HG02623 (cell line): ENCODE results near the gene UNC45B.
"Not testable (repeated sequence)": the region's sequence is repeated elsewhere in the genome, so short reads cannot be mapped to it uniquely, and the experiment has no call there.

Experiments used
- ATAC-seq: cut with Tn5 transposase; IDR thresholded peaks from one replicate; pipeline ENCODE4 v1.9.1; 2021; ENCODE audit warnings: moderate library complexity; ENCODE audit not compliant: unreplicated experiment

UNC45B gene

DNA sequence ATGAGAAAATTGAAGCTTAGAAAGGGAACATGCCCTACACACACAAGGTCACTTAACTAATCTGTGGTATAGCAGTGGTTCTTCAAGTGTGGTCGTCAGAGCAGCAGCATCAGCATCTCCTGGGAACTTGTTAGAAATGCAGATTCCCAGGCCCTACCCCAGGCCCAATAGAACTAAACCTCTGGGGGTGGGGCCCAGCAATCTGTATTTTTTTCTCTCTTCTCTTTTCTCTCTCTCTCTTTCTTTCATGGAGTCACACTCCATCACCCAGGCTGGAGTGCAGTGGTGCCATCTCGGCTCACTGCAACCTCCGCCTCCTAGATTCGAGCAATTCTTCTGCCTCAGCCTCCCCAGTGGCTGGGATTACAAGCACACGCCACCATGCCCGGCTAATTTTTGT, 9.4 kb upstream of the UNC45B start:
- ATAC-seq: no peak

DNA sequence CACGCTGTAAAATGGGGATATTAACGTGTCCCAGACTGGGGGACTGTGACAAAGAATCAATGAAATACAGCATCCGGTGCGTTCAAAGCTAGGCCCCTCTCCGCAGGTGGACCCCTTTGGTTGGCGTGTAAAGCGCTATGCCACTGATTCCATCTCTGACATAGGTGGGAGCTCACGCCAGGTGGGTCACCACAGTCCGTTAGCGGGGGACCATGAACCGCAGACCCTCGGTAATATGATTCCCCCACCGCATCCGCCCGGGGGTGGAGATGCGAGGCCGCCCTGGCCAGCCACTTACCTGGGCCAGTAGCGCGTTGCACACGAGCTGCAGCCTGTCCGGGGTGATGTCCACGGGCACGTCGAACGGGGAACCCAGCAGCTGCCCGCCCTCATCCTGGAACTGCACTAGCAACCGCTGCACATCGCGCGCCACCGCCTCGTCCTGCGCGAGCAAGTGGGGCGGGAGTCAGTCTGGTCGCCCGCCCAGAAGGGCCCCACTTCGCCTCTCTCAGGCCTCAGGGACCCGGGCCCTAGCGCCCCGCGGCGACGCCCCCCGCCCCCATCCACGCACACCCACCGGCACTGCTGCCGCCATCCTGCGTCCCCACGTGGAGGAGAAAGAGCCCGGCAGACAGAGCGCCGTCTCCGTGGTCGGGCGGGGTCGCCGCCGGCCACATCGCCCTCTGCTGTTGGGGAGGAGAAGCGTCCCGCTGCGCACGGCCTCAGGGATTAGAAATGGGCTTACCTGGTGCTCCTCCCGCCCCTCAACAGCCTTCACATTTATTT, 5.7 kb upstream of the UNC45B start, which contains the start of gene NLE1:
Gene NLE1, minus strand, starts transcription at position 623 of the 786 bp plus-strand sequence. Its CDS starts 28 bp downstream, at position 595.
- peak; percentile 82 for ATAC-seq

DNA sequence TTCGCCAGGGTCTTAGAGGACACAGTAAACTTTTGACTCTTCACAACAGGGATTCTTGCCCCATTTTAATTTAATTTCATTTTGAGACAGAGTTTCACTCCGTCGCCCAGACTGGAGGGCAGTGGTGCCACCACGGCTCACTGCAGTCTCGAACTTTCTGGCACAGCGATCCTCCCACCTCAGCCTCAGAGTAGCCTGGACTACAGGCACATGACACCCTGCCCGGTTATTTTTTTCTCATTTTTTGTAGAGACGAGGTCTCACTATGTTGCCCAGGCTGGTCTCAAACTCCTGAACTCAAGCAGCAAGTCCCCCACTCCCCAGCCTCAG, 5.2 kb upstream of the UNC45B start:
- ATAC-seq: no peak

DNA sequence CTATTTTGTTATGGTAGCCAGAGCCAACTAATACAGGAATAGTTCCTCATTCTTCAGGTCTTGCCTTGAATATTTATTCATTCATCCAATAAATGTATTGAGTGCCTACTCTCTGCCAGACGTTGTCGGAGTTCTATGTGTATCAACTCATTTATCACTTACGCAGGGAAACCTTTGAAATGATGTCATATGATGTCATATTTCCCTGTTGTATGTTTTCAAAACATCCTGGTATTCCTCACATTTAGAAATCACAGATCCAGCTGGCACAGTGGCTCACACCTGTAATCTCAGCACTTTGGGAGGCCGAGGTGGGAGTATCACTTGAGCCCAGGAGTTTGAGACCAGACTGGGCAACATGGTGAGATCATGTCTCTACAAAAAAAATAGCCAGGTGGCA, 2.8 kb upstream of the UNC45B start:
- ATAC-seq: no peak

DNA sequence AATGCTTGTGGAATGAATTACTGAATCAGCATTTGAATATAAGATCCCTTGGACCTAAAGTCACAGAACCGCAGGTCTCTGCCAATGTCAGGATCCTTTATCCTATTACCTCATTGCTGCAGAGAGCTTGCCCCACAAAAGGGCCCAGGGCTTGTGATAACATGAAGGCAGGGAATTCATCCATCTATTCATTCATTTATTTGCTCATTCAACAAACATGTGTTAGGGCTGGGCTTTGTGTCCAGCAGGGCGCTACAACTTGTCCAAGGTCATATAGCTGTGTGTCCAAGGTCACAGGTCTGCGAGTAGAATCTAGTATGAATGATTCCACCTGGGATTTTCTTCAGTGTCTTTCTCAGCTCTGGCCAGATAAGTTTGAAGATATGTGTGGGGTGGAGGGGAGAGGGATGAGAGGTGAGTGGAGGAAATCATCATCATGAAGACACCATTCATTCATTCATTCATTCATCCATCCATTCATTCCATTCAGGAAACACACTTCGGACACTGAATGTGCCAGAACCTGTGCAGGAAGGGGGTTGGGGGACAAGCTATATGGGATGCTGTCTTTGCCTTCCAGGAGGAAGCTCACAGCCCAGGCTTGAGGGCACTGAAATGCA, 1.3 kb upstream of the UNC45B start:
- no peak for ATAC-seq

DNA sequence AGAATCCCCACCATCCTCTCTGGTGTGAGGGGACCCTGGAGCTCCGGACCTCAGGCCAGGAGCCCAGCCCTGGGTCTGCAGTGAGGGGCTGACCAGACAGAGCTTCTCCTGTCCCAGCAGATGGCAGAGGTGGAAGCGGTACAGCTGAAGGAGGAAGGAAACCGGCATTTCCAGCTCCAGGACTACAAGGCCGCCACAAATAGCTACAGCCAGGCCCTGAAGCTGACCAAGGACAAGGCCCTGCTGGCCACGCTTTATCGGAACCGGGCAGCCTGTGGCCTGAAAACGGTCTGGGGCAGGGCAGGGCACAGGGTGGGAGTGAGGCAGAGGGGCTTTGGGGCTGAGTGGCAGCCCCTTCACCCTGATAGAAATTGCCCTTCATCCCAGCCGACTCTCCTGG, 527 bp downstream of the UNC45B start:
- no peak for ATAC-seq

DNA sequence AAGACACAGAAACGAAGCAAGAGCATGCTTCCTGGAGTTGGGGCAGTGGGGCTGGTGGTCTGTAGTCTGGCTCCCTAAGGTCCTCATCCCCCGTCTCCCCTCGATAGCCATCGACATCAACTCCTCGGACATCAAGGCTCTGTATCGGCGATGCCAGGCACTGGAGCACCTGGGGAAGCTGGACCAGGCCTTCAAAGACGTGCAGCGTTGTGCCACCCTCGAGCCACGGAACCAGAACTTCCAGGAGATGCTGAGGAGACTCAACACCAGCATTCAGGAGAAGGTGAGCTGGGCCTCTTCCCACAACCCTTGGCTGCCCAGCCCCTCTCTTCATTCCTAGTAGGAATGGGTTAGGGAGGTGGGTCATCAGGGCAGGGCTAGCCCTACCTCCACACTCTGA, 2.3 kb downstream of the UNC45B start:
- no peak for ATAC-seq

DNA sequence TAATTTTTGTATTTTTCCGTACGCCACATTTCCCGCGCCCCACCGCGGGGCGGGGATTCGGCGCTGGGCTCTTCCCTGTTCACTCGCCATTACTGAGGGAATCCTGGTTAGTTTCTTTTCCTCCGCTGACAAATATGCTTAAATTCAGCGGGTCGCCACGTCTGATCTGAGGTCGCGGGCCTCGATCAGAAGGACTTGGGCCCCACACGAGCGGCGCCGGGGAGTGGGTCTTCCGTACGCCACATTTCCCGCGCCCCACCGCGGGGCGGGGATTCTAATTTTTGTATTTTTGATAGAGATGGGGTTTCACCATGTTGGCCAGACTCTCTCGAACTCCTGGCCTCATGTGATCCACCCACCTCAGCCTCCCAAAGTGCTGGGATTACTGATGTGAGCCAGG, 3.5 kb downstream of the UNC45B start:
- ATAC-seq: not testable (repeated sequence)

DNA sequence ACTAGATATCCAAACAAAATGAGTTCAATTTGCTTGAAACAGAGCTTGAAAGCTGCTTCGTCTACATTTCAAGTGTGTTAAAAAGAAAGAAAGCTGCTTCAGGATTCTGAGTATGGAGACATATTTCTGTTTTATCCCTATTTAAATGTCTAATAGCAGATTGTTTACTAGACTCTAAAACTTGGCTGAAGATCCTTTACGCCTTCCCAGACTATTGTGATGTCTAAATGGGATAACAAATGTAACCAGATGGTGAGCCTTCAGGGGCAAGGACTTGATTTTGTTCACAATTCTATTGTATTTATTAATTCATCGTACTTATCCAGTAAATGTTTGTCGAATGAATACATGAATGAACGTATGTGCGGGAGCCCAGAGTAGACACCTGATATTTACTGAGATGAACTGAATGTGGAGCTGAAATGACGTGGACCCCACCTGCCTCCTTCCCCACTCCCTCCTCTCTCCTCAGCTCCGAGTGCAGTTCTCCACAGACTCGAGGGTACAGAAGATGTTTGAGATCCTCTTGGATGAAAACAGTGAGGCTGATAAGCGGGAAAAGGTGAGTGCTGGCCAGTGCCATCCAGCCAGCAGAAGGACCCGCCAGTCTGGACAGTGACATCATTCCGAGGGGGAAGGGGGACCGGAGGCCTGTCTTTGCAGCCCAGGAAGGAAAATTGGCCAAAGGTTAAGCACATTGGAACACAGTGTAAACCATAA, 5.0 kb downstream of the UNC45B start:
- no peak for ATAC-seq

DNA sequence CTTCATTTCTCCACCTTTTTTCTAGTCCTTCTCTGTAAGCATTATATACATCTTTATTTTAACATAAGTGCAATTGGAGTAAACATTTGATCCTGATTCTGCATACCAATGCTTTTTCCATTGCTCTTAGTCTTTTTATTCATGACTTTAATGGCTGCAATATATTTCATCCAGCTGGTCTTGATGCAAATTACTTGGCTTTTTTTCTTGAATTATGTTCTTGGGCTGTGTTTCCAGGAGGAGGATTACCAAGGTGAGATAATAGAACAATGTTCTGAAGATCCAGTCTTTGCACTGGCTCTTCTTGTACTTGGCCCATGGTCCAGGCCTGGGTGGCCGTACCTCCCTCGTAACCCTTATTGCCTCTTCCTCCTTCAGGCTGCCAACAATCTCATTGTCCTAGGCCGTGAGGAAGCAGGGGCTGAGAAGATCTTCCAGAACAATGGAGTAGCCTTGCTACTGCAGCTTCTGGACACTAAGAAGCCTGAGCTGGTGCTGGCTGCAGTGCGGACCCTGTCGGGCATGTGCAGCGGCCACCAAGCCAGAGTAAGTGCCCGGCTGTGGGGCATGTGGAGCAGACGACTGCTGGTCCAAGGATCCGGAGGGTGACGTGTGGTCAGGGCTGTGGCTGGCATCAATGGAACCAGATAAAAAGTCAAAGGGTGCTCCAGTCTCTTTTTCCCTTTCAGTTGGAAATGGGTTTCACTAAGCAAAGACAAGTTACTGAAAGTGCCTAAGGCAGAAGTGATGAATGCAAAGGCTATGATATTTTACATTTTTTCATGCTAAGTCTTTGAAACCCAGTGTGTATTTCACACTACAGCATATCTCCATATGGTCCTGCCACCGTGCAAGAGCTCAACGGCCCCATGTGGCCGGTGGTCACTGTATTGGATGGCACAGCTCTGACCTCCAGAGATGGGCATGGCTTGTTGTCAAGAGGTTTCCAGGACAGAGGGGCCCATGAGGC, 6.9 kb downstream of the UNC45B start:
- no peak for ATAC-seq

DNA sequence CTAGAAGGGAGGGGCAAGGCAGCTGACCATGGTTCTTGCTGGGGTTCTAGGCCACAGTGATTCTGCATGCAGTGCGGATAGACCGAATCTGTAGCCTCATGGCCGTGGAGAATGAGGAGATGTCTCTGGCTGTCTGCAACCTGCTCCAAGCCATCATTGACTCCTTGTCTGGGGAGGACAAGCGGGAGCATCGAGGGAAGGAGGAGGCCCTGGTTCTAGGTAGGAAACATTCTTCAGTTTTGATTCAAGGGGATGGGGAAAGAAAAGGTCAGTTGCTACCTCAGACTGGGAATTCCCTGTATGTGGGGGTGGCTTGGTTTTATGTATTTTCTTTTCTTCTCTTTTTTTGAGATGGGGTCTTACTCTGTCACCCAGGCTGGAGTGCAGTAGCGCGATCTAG, 7.6 kb downstream of the UNC45B start:
- ATAC-seq: no peak

DNA sequence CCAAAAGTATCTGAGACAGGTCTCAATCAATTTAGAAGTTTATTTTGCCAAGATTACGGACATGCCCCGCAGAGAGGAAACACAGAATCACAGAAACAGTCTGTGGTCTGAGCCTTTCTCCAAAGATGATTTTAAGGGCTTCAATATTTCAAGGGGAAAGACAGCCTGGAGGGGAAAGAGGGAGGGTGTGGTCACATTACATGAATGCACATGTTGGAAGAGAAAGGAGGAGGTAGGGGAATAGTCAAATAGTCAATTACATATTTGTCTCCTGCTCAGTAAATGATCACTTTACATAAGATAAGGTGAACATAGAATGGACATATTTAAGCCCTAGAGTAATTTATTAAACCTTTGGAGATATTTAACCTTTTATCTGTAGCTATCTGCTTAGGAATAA, 12.3 kb downstream of the UNC45B start:
- no peak for ATAC-seq

DNA sequence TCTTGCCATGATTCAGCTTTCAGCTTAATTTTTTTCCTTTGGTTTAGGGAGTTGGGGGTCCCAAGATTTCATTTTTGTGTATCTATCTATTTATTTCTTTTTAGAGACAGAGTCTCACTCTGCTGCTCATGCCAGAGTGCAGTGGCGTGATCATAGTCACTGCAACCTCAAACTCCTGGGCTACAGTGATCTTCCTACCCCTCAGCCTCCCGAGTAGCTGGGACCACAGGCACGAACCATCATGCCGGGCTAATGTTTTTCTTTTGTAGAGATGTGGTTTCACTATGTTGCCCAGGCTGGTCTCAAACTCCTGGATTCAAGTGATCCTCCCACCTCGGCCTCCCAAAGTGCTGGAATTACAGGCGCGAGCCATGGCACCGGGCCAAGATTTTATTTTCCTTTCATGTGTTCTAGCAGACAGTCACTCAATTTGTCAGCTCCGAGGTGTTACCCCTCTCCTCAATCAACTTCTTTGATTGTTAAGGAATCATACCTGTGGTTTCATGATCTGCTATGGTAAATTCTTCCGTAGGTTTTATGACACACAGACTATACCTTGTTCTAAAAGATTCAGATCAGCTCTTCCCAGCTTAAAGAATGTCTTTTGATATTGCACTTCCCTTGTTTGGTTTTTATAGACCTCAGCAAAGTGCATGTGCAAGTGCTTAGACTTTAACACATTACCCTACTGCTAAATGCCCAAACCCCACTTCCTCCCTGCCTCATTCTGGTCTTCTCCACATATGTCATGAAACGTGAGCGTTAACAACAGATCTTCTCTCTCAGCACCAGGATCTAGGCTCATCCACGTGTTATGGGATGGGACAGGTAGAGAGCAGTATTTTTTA, 13.0 kb downstream of the UNC45B start:
- no peak for ATAC-seq

DNA sequence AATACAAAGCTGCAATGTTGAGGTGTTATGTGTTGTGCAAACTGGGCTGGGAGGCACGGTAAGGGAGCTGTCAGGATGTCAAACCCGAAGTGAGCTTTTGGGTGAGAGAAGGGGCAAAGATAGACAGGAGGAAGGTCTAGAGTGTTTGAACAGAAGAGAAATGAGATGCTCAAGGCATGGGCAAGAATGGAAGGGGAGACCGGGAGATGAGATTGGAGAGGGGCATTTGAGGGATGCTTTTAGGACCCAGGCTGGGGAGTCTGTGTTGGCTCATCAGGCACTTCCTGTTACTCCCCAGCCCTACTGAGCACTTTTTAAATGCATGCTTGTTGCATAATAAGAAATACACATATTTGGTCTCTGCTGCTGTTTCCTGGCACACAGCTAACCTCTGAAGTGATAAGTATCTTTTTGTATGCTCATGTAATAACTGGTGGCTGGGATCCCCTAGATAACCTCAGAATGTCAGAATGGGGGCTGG, 13.7 kb downstream of the UNC45B start:
- no peak for ATAC-seq

DNA sequence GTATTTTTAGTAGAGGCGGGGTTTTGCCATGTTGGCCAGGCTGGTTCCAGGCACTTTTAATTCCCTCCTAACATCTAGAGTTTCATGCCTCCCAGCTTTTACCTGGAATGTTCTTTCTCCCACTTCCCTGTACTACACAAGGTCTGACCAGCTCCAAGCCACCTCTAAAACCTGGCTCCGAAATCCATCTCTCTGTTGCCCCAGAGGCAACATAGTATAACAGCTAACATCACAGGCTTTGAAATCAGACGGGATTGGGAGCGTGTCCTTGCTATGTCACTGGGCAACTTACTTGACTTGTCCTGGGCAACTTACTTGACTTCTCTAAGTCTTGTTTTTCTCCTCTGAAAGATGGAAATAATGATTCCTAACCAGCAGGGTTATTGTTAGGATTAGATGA, 15.1 kb downstream of the UNC45B start:
- ATAC-seq: no peak

DNA sequence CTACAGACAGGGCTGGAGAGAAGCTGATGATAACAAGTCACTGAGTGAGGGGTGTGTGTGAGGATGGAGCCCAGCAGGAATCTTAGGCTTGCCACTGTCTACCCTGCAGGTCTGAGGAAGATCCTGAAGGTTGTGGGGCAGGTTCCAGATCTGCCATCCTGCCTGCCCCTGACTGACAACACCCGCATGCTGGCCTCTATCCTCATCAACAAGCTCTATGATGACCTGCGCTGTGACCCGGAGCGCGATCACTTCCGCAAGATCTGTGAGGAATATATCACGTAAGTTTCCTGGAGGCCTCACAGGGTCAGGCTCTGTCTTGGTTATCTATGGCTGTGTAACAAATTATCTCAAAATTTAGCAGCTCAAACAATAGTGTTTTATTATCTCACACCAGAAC, 16.3 kb downstream of the UNC45B start:
- no peak for ATAC-seq

DNA sequence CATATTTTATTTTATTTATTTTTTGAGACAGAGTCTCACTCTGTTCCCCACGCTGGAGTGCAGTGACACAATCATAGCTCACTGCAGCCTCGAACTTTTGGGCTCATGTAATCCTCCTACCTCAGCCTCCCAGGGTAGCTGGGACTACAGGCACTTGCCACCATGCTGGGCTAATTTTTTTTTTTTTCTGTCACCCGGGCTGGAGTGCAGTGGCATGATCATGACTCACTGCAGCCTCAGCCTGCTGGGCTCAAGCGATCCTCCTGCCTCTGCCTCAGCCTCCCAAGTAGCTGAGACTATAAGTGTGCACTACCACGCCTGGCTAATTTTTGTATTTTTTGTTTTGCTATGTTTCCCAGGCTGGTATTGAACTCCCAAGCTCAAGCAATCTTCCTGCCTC, 17.1 kb downstream of the UNC45B start:
- ATAC-seq: no peak

DNA sequence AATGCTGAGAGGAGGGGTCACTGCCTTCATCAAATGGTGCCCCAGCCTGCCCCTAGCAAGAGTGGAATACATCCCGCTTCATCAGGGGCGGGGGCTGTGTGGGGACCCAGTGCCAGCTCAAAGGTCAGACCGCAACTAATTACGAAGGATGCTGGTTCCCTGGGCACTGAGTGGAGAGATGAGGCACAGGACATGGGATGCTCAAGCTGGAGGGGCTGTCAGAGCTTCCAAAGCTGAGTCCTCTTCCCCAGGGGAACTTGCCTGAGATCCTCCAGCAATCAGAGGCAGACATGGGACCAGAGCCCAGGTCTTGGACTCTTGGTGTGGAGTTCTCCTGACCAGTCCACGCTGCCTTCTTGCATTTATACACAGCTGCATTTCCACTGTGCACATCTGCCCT, 18.9 kb downstream of the UNC45B start:
- ATAC-seq: no peak

DNA sequence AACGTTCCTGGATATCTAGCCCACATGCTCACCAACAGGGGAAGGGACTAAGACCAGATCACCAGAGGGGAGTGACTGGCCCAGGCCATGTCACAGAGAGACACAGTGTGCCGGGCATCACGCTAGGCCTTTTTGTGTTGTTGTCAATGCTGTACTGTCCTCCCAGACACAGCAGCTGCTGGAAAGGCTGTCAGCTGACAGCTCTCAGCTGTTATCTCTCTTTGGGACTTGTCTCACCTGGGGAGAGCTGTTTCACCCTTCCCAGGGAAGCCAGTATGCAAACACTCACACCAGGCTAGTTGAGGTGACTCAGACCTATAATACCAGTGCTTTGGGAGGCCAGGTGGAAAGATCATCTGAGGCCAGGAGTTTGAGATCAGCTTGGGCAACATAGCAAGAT, 19.4 kb downstream of the UNC45B start:
- ATAC-seq: no peak

DNA sequence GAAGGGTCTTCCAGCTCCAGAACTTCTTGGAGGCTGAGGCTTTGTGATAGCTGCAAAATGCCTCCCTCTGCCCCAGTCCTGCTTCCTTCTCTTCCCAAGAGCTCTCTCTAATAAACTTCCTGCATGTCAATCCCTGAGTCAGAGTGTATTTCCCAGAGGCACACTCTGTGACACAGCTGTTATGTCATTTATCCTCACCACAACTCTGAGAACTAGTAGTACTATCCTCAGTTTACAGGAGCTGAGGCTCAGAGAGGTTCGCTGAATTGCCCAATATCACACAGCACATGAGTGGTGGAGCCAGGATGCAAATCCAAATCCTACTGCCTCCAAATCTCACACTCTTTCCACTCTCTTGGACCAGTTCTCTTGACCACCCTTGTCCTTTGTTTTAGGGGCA, 20.0 kb downstream of the UNC45B start:
- no peak for ATAC-seq
